IMR-90 (cell line): ENCODE measurements around the gene TNRC6C. TPM values are rescaled to one million over a fixed set of nuclear protein-coding genes. Genes with fewer than 3 reads are reported as not detected.

Experiments
- ATAC-seq: fragments of 200-7000 bp; cut with Tn5 transposase; 2 replicates; pipeline ENCODE4 v1.9.1; 2020; ENCODE audit warnings: low read depth, mild to moderate bottlenecking, moderate library complexity
- BruUV-seq: library from RNA; stranded (reverse); fragments of 400-500 nt; replicated peaks from 2 replicates; lab custom pipeline; 2021; lab: Mats Ljungman, UMichigan
- CTCF ChIA-PET: fragments of 300-600 bp; formaldehyde crosslinking; extraction: SDS; loops from one replicate; lab custom pipeline; 2021; ENCODE audit warnings: antibody characterized with exemption; lab: Yijun Ruan, JAX
- POLR2A ChIA-PET: fragments of 300-600 bp; sonication (Branson Sonifier 250); formaldehyde crosslinking; loops from one replicate; lab custom pipeline; 2022; ENCODE audit warnings: antibody characterized with exemption; ENCODE audit not compliant: unreplicated experiment; lab: Charles Lee
- DNase-seq: peaks from one replicate; pipeline ENCODE4 v3.0.0; 2013
- H2AFZ ChIP-seq: replicated peaks from 2 replicates; pipeline ENCODE3; 2013; ENCODE audit warnings: low read length, mild to moderate bottlenecking; ENCODE audit not compliant: poor library complexity
- H2AK5ac ChIP-seq: 2 replicates; pipeline ENCODE4 v1.6.1; 2013; ENCODE audit warnings: low read depth, low read length, inconsistent platforms
- H2AK9ac ChIP-seq: replicated peaks from 2 replicates; pipeline ENCODE3; 2013; ENCODE audit warnings: mild to moderate bottlenecking, low read depth, low read length, moderate library complexity; ENCODE audit not compliant: poor library complexity
- H2BK120ac ChIP-seq: 2 replicates; pipeline ENCODE4 v1.6.1; 2013; ENCODE audit warnings: low read depth, low read length, inconsistent platforms
- H2BK15ac ChIP-seq: 3 replicates; pipeline ENCODE4 v1.6.1; 2013; ENCODE audit warnings: low read depth, low read length, inconsistent platforms
- H2BK20ac ChIP-seq: 2 replicates; pipeline ENCODE4 v1.6.1; 2013; ENCODE audit warnings: low read depth, mild to moderate bottlenecking, inconsistent platforms, low read length, moderate library complexity
- H2BK5ac ChIP-seq: 2 replicates; pipeline ENCODE4 v1.6.1; 2013; ENCODE audit warnings: mild to moderate bottlenecking, low read depth, low read length, inconsistent platforms; ENCODE audit not compliant: poor library complexity, severe bottlenecking
- H3K14ac ChIP-seq: replicated peaks from 2 replicates; pipeline ENCODE4 v1.6.1; 2013; ENCODE audit warnings: low read depth, low read length, inconsistent platforms
- H3K18ac ChIP-seq: 2 replicates; pipeline ENCODE4 v1.6.1; 2013; ENCODE audit warnings: low read depth, low read length, control low read depth
- H3K23ac ChIP-seq: 2 replicates; pipeline ENCODE4 v1.6.1; 2013; ENCODE audit warnings: low read depth, low read length, inconsistent platforms
- H3K27ac ChIP-seq: 2 replicates; pipeline ENCODE4 v1.5.1; 2013; ENCODE audit warnings: mild to moderate bottlenecking, control low read depth, low read length; ENCODE audit not compliant: insufficient read depth
- H3K27me3 ChIP-seq: 2 replicates; pipeline ENCODE4 v1.6.1; 2013; ENCODE audit warnings: low read length; ENCODE audit not compliant: control insufficient read depth, insufficient read depth
- H3K36me3 ChIP-seq: 2 replicates; pipeline ENCODE4 v1.6.1; 2013; ENCODE audit warnings: low read length, mixed read lengths; ENCODE audit not compliant: control insufficient read depth, insufficient read depth
- H3K4ac ChIP-seq: 2 replicates; pipeline ENCODE4 v1.6.1; 2013; ENCODE audit warnings: low read depth, low read length, inconsistent platforms
- H3K4me1 ChIP-seq: 2 replicates; pipeline ENCODE4 v1.6.1; 2013; ENCODE audit warnings: low read length, mixed read lengths; ENCODE audit not compliant: control insufficient read depth, insufficient read depth
- H3K4me2 ChIP-seq: 2 replicates; pipeline ENCODE4 v1.6.1; 2013; ENCODE audit warnings: low read depth, mild to moderate bottlenecking, control low read depth, low read length, moderate library complexity
- H3K4me3 ChIP-seq: 2 replicates; pipeline ENCODE4 v1.5.1; 2013; ENCODE audit warnings: low read depth, mild to moderate bottlenecking, control low read depth, low read length, moderate library complexity; ENCODE audit not compliant: insufficient read depth
- H3K56ac ChIP-seq: 2 replicates; pipeline ENCODE4 v1.6.1; 2013; ENCODE audit warnings: low read length, inconsistent platforms; ENCODE audit not compliant: insufficient read depth; ENCODE audit errors: extremely low read depth
- H3K79me1 ChIP-seq, 2 experiments: 2 replicates each; pipeline ENCODE4 v1.6.1; 2013; ENCODE audit warnings: low read length in 2 of 2, inconsistent platforms in 1 of 2, low read depth in 1 of 2
- H3K9ac ChIP-seq: 2 replicates; pipeline ENCODE4 v1.6.1; 2013; ENCODE audit warnings: low read depth, low read length, control low read depth
- H3K9me1 ChIP-seq: 2 replicates; pipeline ENCODE4 v1.6.1; 2013; ENCODE audit warnings: low read length, inconsistent platforms; ENCODE audit not compliant: insufficient read depth
- H3K9me3 ChIP-seq: 2 replicates; pipeline ENCODE4 v1.6.1; 2013; ENCODE audit warnings: low read length; ENCODE audit not compliant: control insufficient read depth, insufficient read depth
- H4K20me1 ChIP-seq: 2 replicates; pipeline ENCODE4 v1.6.1; 2013; ENCODE audit warnings: low read length, inconsistent platforms; ENCODE audit not compliant: insufficient read depth
- H4K5ac ChIP-seq: 2 replicates; pipeline ENCODE4 v1.6.1; 2013; ENCODE audit warnings: mild to moderate bottlenecking, low read depth, low read length, control low read depth
- H4K8ac ChIP-seq, 2 experiments: 2 replicates each; pipeline ENCODE4 v1.6.1; 2013; ENCODE audit warnings: low read depth in 2 of 2, low read length in 2 of 2, control low read depth in 1 of 2, inconsistent platforms in 1 of 2
- H4K91ac ChIP-seq: 2 replicates; pipeline ENCODE4 v1.6.1; 2013; ENCODE audit warnings: low read depth, low read length, inconsistent platforms; ENCODE audit not compliant: insufficient read depth
- BHLHE40 ChIP-seq: fragments of 150-350 bp; IDR thresholded peaks from 2 replicates; pipeline ENCODE4 v1.6.1; 2016; ENCODE audit warnings: mild to moderate bottlenecking, low read depth, low read length
- CEBPB ChIP-seq: IDR thresholded peaks from 2 replicates; pipeline ENCODE4 v1.6.1; 2012; ENCODE audit warnings: low read depth, low read length, improper control_type of control experiment
- CHD1 ChIP-seq: IDR thresholded peaks from 2 replicates; pipeline ENCODE4 v1.6.1; 2012; ENCODE audit warnings: low read depth, low read length, improper control_type of control experiment
- FOS ChIP-seq: fragments of 150-350 bp; IDR thresholded peaks from 2 replicates; pipeline ENCODE4 v1.6.1; 2016; ENCODE audit warnings: low read depth, low read length
- MAZ ChIP-seq: IDR thresholded peaks from 2 replicates; pipeline ENCODE4 v1.6.1; 2012; ENCODE audit warnings: low read depth, mild to moderate bottlenecking, low read length, improper control_type of control experiment, moderate library complexity, borderline replicate concordance
- MXI1 ChIP-seq: IDR thresholded peaks from 2 replicates; pipeline ENCODE4 v1.6.1; 2012; ENCODE audit warnings: low read depth, mild to moderate bottlenecking, low read length, moderate library complexity, borderline replicate concordance
- NFE2L2 ChIP-seq: fragments of 150-350 bp; IDR thresholded peaks from 2 replicates; pipeline ENCODE4 v1.6.1; 2016; ENCODE audit warnings: low read depth, mild to moderate bottlenecking, low read length
- POLR2A ChIP-seq: IDR thresholded peaks from 2 replicates; pipeline ENCODE4 v1.6.1; 2012; ENCODE audit warnings: mild to moderate bottlenecking, low read depth, low read length
- RAD21 ChIP-seq: IDR thresholded peaks from 2 replicates; pipeline ENCODE4 v1.6.1; 2012; ENCODE audit warnings: low read length, improper control_type of control experiment
- RFX5 ChIP-seq: IDR thresholded peaks from 2 replicates; pipeline ENCODE4 v1.8.0; 2012; ENCODE audit warnings: low read depth, mild to moderate bottlenecking, low read length, moderate library complexity
- SMC3 ChIP-seq: fragments of 150-350 bp; IDR thresholded peaks from 2 replicates; pipeline ENCODE4 v1.6.1; 2016; ENCODE audit warnings: low read depth, mild to moderate bottlenecking, antibody characterized with exemption, low read length, moderate library complexity
- WGBS, 2 experiments: methylation state at CpG; one replicate each; pipeline versions ENCODE4 v1.1.5 to v1.1.7; 2013; ENCODE audit warnings: missing lambda C conversion rate in 2 of 2; ENCODE audit not compliant: insufficient read length in 1 of 2; ENCODE audit errors: extremely low coverage in 2 of 2; 5-methylcytosine and 5-hydroxymethylcytosine counted together
- dilution Hi-C: fragments of 300-500 bp; cut with HindIII; formaldehyde crosslinking; loops from one replicate; pipeline ENCODE4 v1.14.3; 2018; ENCODE audit warnings: low sequenced_read_pairs; ENCODE audit not compliant: unreplicated experiment
- in situ Hi-C: fragments of 300-500 bp; cut with MboI; formaldehyde crosslinking; loops from 3 replicates; pipeline ENCODE4 v1.14.3; 2019; ENCODE audit warnings: low sequenced_read_pairs, inconsistent platforms, mixed read lengths
- intact Hi-C: fragments of 100-400 bp; cut with micrococcal nuclease; formaldehyde crosslinking; loops from 2 replicates; pipeline ENCODE4 v1.10.0; 2022
- polyA plus RNA-seq, 3 experiments: library from polyadenylated mRNA; depleted of rRNA; stranded (reverse); fragments of >200 nt; gene quantifications; 2 replicates each; pipeline ENCODE4 v1.2.3, GENCODE V29; 2012; ENCODE audit warnings: low replicate concordance in 1 of 3
- total RNA-seq: library from RNA; depleted of rRNA; stranded (reverse); fragments of >200 nt; gene quantifications from 2 replicates; pipeline ENCODE4 v1.2.3, GENCODE V29; 2012
- TF ChIP-seq, protein P1 (sequence below): conservative IDR thresholded peaks from 2 replicates; pipeline ENCODE4 v1.5.1; 2012; ENCODE audit warnings: mild to moderate bottlenecking, low read depth, low read length, improper control_type of control experiment

The TNRC6C gene
- total and polyA plus RNA-seq, 2 of the 4 experiments (the other 2 are of a cell fraction): 1.6 to 2.7 TPM

DNA sequence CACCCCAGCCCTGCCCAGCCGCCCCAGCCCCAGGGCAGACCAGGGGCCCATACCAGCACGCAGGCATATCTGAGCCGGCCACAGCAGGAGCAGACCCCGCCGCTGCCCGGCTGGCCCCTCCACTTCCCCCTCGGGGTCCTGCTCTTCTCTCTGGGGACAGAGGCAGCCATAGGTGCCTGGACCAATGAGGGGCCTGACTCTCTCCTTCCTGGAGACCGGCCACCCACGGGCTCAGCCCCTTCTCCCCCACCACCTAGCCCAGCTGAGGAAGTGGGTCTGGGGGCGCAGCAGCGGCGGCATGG is 166.3 kb downstream of the TNRC6C start:
- H4K20me1 ChIP-seq: no peaks in the 10 kb centered on the region
- no peak overlapping the region for H2AK5ac ChIP-seq
- H2BK120ac ChIP-seq: no peak overlapping the region
- H3K79me1 ChIP-seq: no peaks in the 10 kb centered on the region
- H4K5ac ChIP-seq: no peak overlapping the region
- no TSS peak for BruUV-seq
- dilution Hi-C loops: no loop called here
- H3K56ac ChIP-seq: no peak overlapping the region
- peaks cover 2% of the 10 kb centered on the region; the same call in 1 of the 2 replicates for H3K4me1 ChIP-seq
- CTCF ChIA-PET: no interaction called here
- no peak overlapping the region for H2BK5ac ChIP-seq
- H2BK20ac ChIP-seq: no peak overlapping the region
- no peak overlapping the region for H2AFZ ChIP-seq
- in situ Hi-C loops: no loop called here
- POLR2A ChIA-PET: no interaction called here
- H4K91ac ChIP-seq: no peak overlapping the region
- H3K23ac ChIP-seq: no peak overlapping the region
- H4K8ac ChIP-seq: no peak overlapping the region
- no peak overlapping the region for H3K4me3 ChIP-seq
- H3K14ac ChIP-seq: no peak overlapping the region
- H2AK9ac ChIP-seq: no peak overlapping the region
- intact Hi-C loops: no loop called here
- DNase-seq (no peak), ATAC-seq (no peak)
- no peaks in the 10 kb centered on the region for H3K9me1 ChIP-seq
- H3K9ac ChIP-seq: no peak overlapping the region
- H2BK15ac ChIP-seq: no peak overlapping the region
- 75% methylated on average over 7 of the region's 12 CpGs; no CpG with 5 or more reads in 1 of the 2 experiments for WGBS, 2 experiments
- no peaks in the 10 kb centered on the region for H3K36me3 ChIP-seq
- no peak overlapping the region for H3K4ac ChIP-seq
- TF ChIP-seq NFE2L2 (no peak), CEBPB (no peak), SMC3 (no peak), BHLHE40 (no peak), MAZ (no peak), RAD21 (no peak), MXI1 (no peak), CHD1 (no peak), FOS (no peak), POLR2A (no peak), RFX5 (no peak)
- TF ChIP-seq, protein P1, sequence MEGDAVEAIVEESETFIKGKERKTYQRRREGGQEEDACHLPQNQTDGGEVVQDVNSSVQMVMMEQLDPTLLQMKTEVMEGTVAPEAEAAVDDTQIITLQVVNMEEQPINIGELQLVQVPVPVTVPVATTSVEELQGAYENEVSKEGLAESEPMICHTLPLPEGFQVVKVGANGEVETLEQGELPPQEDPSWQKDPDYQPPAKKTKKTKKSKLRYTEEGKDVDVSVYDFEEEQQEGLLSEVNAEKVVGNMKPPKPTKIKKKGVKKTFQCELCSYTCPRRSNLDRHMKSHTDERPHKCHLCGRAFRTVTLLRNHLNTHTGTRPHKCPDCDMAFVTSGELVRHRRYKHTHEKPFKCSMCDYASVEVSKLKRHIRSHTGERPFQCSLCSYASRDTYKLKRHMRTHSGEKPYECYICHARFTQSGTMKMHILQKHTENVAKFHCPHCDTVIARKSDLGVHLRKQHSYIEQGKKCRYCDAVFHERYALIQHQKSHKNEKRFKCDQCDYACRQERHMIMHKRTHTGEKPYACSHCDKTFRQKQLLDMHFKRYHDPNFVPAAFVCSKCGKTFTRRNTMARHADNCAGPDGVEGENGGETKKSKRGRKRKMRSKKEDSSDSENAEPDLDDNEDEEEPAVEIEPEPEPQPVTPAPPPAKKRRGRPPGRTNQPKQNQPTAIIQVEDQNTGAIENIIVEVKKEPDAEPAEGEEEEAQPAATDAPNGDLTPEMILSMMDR: no peak
- H3K4me2 ChIP-seq: no peak overlapping the region
- no peak overlapping the region for H3K27ac ChIP-seq
- H3K27me3 ChIP-seq: peaks cover 31% of the 10 kb centered on the region
- no peaks in the 10 kb centered on the region for H3K9me3 ChIP-seq
- H3K18ac ChIP-seq: no peak overlapping the region
